Muscle layer of duodenum (tissue), 2 donors: ENCODE data around the gene SLAIN1.

ENCODE experiments used
- H3K27ac ChIP-seq: one replicate; pipeline ENCODE4 v1.7.0; 2013; ENCODE audit warnings: mild to moderate bottlenecking, low read length
- H3K27me3 ChIP-seq: one replicate; pipeline ENCODE4 v1.7.0; 2013; ENCODE audit warnings: low read depth, mild to moderate bottlenecking, control low read depth, low read length
- H3K36me3 ChIP-seq, 2 donors: one replicate each; pipeline ENCODE4 v1.7.0; 2013; ENCODE audit warnings: low read length in 2 of 2, control low read depth in 1 of 2, mild to moderate bottlenecking in 1 of 2; ENCODE audit not compliant: insufficient read depth in 2 of 2, control insufficient read depth in 1 of 2
- H3K4me1 ChIP-seq, 2 donors: one replicate each; pipeline ENCODE4 v1.7.0; 2013; ENCODE audit warnings: low read length in 2 of 2, mild to moderate bottlenecking in 2 of 2, control low read depth in 1 of 2, moderate library complexity in 1 of 2; ENCODE audit not compliant: insufficient read depth in 2 of 2, control insufficient read depth in 1 of 2
- H3K4me3 ChIP-seq, 2 donors: one replicate each; pipeline ENCODE4 v1.7.0; 2013; ENCODE audit warnings: low read length in 2 of 2, low read depth in 1 of 2, mild to moderate bottlenecking in 1 of 2
- H3K9me3 ChIP-seq, 2 donors: one replicate each; pipeline ENCODE4 v1.7.0; 2013; ENCODE audit warnings: low read length in 2 of 2, control low read depth in 1 of 2, mild to moderate bottlenecking in 1 of 2; ENCODE audit not compliant: control insufficient read depth in 1 of 2
- donor health status: healthy.

The SLAIN1 gene

GRCh38 chr13:77733674-77734073, 36.2 kb downstream of the SLAIN1 start:
- H3K36me3 ChIP-seq = no peaks in the 10 kb centered on the region
- H3K27me3 ChIP-seq = no peaks in the 10 kb centered on the region
- H3K9me3 ChIP-seq = no peaks in the 10 kb centered on the region
- H3K27ac ChIP-seq = no peak overlapping the region
- no peak overlapping the region for H3K4me3 ChIP-seq
- H3K4me1 ChIP-seq = peaks cover 0 to 3% of the 10 kb centered on the region in 2 donors

GRCh38 chr13:77737583-77738200, 40.2 kb downstream of the SLAIN1 start:
- Histone ChIP-seq H3K9me3 (no peaks in the 10 kb centered on the region), H3K27ac (no peak overlapping the region), H3K27me3 (no peaks in the 10 kb centered on the region), H3K4me3 (no peak overlapping the region), H3K4me1 (no peaks in the 10 kb centered on the region), H3K36me3 (no peaks in the 10 kb centered on the region)

GRCh38 chr13:77740097-77740735, 42.7 kb downstream of the SLAIN1 start:
- no peaks in the 10 kb centered on the region for H3K36me3 ChIP-seq
- no peaks in the 10 kb centered on the region for H3K9me3 ChIP-seq
- H3K27ac ChIP-seq = no peak overlapping the region
- no peaks in the 10 kb centered on the region for H3K27me3 ChIP-seq
- H3K4me1 ChIP-seq = no peaks in the 10 kb centered on the region
- H3K4me3 ChIP-seq = no peak overlapping the region

- no peaks in the 10 kb centered on the region for H3K36me3 ChIP-seq
- no peaks in the 10 kb centered on the region for H3K9me3 ChIP-seq
- H3K27me3 ChIP-seq = no peaks in the 10 kb centered on the region
- no peak overlapping the region for H3K27ac ChIP-seq
- H3K4me3 ChIP-seq = no peak overlapping the region
- H3K4me1 ChIP-seq = no peaks in the 10 kb centered on the region
These were observed 43.6 kb downstream of the SLAIN1 start for GRCh38 chr13:77740931-77741596.

GRCh38 chr13:77741597-77741972, 44.1 kb downstream of the SLAIN1 start:
- Histone ChIP-seq H3K27ac (no peak overlapping the region), H3K9me3 (no peaks in the 10 kb centered on the region), H3K36me3 (no peaks in the 10 kb centered on the region), H3K4me3 (no peak overlapping the region), H3K4me1 (no peaks in the 10 kb centered on the region), H3K27me3 (no peaks in the 10 kb centered on the region)

GRCh38 chr13:77742801-77743200, 45.3 kb downstream of the SLAIN1 start:
- H3K36me3 ChIP-seq = no peaks in the 10 kb centered on the region
- no peaks in the 10 kb centered on the region for H3K4me1 ChIP-seq
- no peak overlapping the region for H3K27ac ChIP-seq
- H3K4me3 ChIP-seq = no peak overlapping the region
- H3K9me3 ChIP-seq = no peaks in the 10 kb centered on the region
- H3K27me3 ChIP-seq = no peaks in the 10 kb centered on the region

- Histone ChIP-seq H3K4me3 (no peak overlapping the region), H3K4me1 (no peaks in the 10 kb centered on the region), H3K27me3 (no peaks in the 10 kb centered on the region), H3K27ac (no peak overlapping the region), H3K36me3 (no peaks in the 10 kb centered on the region), H3K9me3 (no peaks in the 10 kb centered on the region)
These were observed 48.3 kb downstream of the SLAIN1 start for GRCh38 chr13:77745784-77746183.

- Histone ChIP-seq H3K27me3 (no peaks in the 10 kb centered on the region), H3K9me3 (no peaks in the 10 kb centered on the region), H3K4me1 (no peaks in the 10 kb centered on the region), H3K27ac (no peak overlapping the region), H3K4me3 (no peak overlapping the region), H3K36me3 (no peaks in the 10 kb centered on the region)
These were observed 51.9 kb downstream of the SLAIN1 start for GRCh38 chr13:77749344-77749880.

- Histone ChIP-seq H3K36me3 (no peaks in the 10 kb centered on the region), H3K4me3 (no peak overlapping the region), H3K27ac (no peak overlapping the region), H3K4me1 (no peaks in the 10 kb centered on the region), H3K27me3 (no peaks in the 10 kb centered on the region), H3K9me3 (no peaks in the 10 kb centered on the region)
These were observed 54.3 kb downstream of the SLAIN1 start for GRCh38 chr13:77751513-77752456.

- Histone ChIP-seq H3K4me3 (no peak overlapping the region), H3K27me3 (no peaks in the 10 kb centered on the region), H3K9me3 (no peaks in the 10 kb centered on the region), H3K36me3 (no peaks in the 10 kb centered on the region), H3K4me1 (no peaks in the 10 kb centered on the region), H3K27ac (no peak overlapping the region)
These were observed 55.1 kb downstream of the SLAIN1 start for GRCh38 chr13:77752512-77753069.
